Effector CD8-positive, alpha-beta T cell (primary cell): ENCODE results near the gene USP46.

Experiments used
- DNase-seq: peaks from one replicate; lab custom pipeline; 2025; lab: John Stamatoyannopoulos, UW

USP46 gene

GRCh38 chr4:52573551-52573950 is 85.5 kb downstream of the USP46 start:
- no peak for DNase-seq

GRCh38 chr4:52572936-52573485 is 86.1 kb downstream of the USP46 start:
- DNase-seq: no peak

GRCh38 chr4:52568351-52568750 is 90.8 kb downstream of the USP46 start:
- no peak for DNase-seq

- no peak for DNase-seq
Measured at GRCh38 chr4:52566136-52567031, 92.7 kb downstream of the USP46 start.

- DNase-seq: no peak
Measured at GRCh38 chr4:52560844-52561280, 98.2 kb downstream of the USP46 start.

GRCh38 chr4:52555356-52555716 is 103.8 kb downstream of the USP46 start:
- DNase-seq: no peak

- DNase-seq: no peak
Measured at GRCh38 chr4:52554612-52555355, 104.3 kb downstream of the USP46 start.

- DNase-seq: no peak
Measured at GRCh38 chr4:52552778-52553177, 106.3 kb downstream of the USP46 start.

GRCh38 chr4:52551487-52551886 is 107.6 kb downstream of the USP46 start:
- no peak for DNase-seq

GRCh38 chr4:52550186-52550585 is 108.9 kb downstream of the USP46 start:
- DNase-seq: no peak

- DNase-seq: no peak
Measured at GRCh38 chr4:52548818-52549570, 110.1 kb downstream of the USP46 start.

- no peak for DNase-seq
Measured at GRCh38 chr4:52546449-52546848, 112.7 kb downstream of the USP46 start.

- peak; percentile 10 for DNase-seq
Measured at GRCh38 chr4:52545099-52546069, 113.7 kb downstream of the USP46 start.
